ENCODE results near the gene NR1H2. TPM values are rescaled to one million over a fixed set of nuclear protein-coding genes. Genes with fewer than 3 reads are reported as not detected.
"Not testable (repeated sequence)": the region's sequence is repeated elsewhere in the genome, so short reads cannot be mapped to it uniquely, and the experiment has no call there.

NR1H2 gene
- total and polyA plus RNA-seq, 2 experiments from 2014 or later: 102 to 140 TPM

DNA sequence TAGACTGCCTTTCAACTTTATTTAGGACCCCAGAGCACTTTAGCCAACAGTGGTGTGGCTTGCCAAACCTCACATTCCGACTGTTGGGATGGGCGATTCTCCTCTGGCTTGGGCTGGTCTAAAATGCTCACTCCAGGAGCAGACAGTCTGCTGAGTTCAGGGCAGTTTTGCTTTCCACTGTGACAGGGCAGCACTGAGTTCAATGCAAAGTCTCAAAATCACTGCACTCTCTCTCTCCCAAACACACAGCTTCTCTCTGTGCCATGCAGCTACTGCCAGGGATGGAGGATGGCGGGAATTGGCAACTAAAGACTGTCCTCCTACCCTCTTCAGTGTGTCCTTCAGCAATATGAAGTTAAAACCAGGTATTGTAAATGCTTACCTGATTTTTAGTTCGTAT, 24.0 kb upstream of the NR1H2 start:
- no peaks in the 10 kb centered on the region for H3K79me2 ChIP-seq (ENCODE audit: insufficient read depth)
- H3K4me2 ChIP-seq (ENCODE audit: unreplicated experiment): no peak overlapping the region
- H3K4me1 ChIP-seq (ENCODE audit: insufficient read depth): no peaks in the 10 kb centered on the region
- H3K27ac ChIP-seq: no peak overlapping the region
- H3K36me3 ChIP-seq (ENCODE audit: low read depth): no peaks in the 10 kb centered on the region
- no peak for TF ChIP-seq EZH2 (IDR thresholded peaks at IDR 0.05; ENCODE audit: insufficient read depth, poor library complexity, severe bottlenecking)
- no peak for TF ChIP-seq EZH2phosphoT487 (IDR thresholded peaks at IDR 0.05; ENCODE audit: insufficient read depth, low read depth)
- H3K27me3 ChIP-seq (replicated peaks; ENCODE audit: insufficient read depth): 0 out of 2 replicates have a peak, but pooled peaks cover 9% of the 10 kb centered on the region
- 48% methylated on average over 4 of the region's 4 CpGs for WGBS, 2 experiments (ENCODE audit: low coverage in 1 of 2, low lambda C conversion rate in 2 of 2, missing lambda C conversion rate in 2 of 2)
- in situ Hi-C loops (cut with MboI): loop anchor here (25.0 kb wide), 2 partner anchors 435 to 560 kb away; partner anchors contain the start of genes ACP4 and KLK4
- no peak overlapping the region for H2AFZ ChIP-seq
- H3K9ac ChIP-seq: no peak overlapping the region
- H3K9me2 ChIP-seq (ENCODE audit: insufficient read depth): no peaks in the 10 kb centered on the region
- no peak for DNase-seq
- H4K20me1 ChIP-seq (ENCODE audit: insufficient read depth): no peaks in the 10 kb centered on the region
- H3K4me3 ChIP-seq: no peak overlapping the region
- H3F3A ChIP-seq (ENCODE audit: insufficient read depth): no peaks in the 10 kb centered on the region
- no peaks in the 10 kb centered on the region for H3K9me3 ChIP-seq (ENCODE audit: low read depth)

DNA sequence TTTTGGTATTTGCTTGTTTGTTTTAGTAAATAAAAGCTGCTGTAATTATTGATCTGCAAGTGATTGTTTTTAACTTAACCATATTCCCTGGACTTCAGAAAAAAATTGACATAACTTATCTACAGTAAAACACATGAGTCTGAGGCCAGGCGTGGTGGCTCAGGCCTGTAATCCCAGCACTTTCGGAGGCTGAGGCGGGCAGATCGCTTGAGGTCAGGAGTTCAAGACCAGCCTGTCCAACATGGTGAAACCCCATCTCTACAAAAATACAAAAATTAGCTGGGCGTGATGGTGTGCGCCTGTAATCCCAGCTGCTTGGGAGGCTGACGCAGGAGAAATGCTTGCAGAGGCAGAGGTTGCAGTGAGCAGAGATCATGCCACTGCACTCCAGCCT, 22.8 kb upstream of the NR1H2 start:
- H3K36me3 ChIP-seq (ENCODE audit: low read depth); H3K4me2 ChIP-seq (ENCODE audit: unreplicated experiment); H3K4me1 ChIP-seq (ENCODE audit: insufficient read depth); H3K4me3 ChIP-seq; H3K27ac ChIP-seq; H3K9ac ChIP-seq; H3K9me2 ChIP-seq (ENCODE audit: insufficient read depth); DNase-seq; H3F3A ChIP-seq (ENCODE audit: insufficient read depth); H3K79me2 ChIP-seq (ENCODE audit: insufficient read depth); H3K9me3 ChIP-seq (ENCODE audit: low read depth); H3K27me3 ChIP-seq (replicated peaks; ENCODE audit: insufficient read depth); H2AFZ ChIP-seq; H4K20me1 ChIP-seq (ENCODE audit: insufficient read depth): not testable (repeated sequence)
- in situ Hi-C loops (cut with MboI): loop anchor here (25.0 kb wide), 2 partner anchors 434 to 559 kb away; partner anchors contain the start of genes ACP4 and KLK4
- 54 to 64% methylated on average over 7 of the region's 7 CpGs for WGBS, 2 experiments (ENCODE audit: low coverage in 1 of 2, low lambda C conversion rate in 2 of 2, missing lambda C conversion rate in 2 of 2)

GRCh38 chr19:50356691-50357177, 19.5 kb upstream of the NR1H2 start:
- no peaks in the 10 kb centered on the region for H4K20me1 ChIP-seq (ENCODE audit: insufficient read depth)
- no peaks in the 10 kb centered on the region for H3K36me3 ChIP-seq (ENCODE audit: low read depth)
- H3K27ac ChIP-seq: no peak overlapping the region
- no peaks in the 10 kb centered on the region for H3K9me2 ChIP-seq (ENCODE audit: insufficient read depth)
- no peak overlapping the region for H3K9ac ChIP-seq
- H3K27me3 ChIP-seq (replicated peaks; ENCODE audit: insufficient read depth): 0 out of 2 replicates have a peak, but pooled peaks cover 3% of the 10 kb centered on the region
- no peaks in the 10 kb centered on the region for H3K4me1 ChIP-seq (ENCODE audit: insufficient read depth)
- no peaks in the 10 kb centered on the region for H3F3A ChIP-seq (ENCODE audit: insufficient read depth)
- H3K9me3 ChIP-seq (ENCODE audit: low read depth): no peaks in the 10 kb centered on the region
- 29 to 32% methylated on average over 13 of the region's 13 CpGs for WGBS, 2 experiments (ENCODE audit: low coverage in 1 of 2, low lambda C conversion rate in 2 of 2, missing lambda C conversion rate in 2 of 2)
- H2AFZ ChIP-seq: no peak overlapping the region
- peak overlapping the region; percentile 88 for H3K4me2 ChIP-seq (ENCODE audit: unreplicated experiment)
- in situ Hi-C loops (cut with MboI): loop anchor here (25.0 kb wide), 2 partner anchors 431 to 556 kb away; partner anchors contain the start of genes ACP4 and KLK4
- DNase-seq: no peak
- H3K79me2 ChIP-seq (ENCODE audit: insufficient read depth): no peaks in the 10 kb centered on the region
- H3K4me3 ChIP-seq: no peak overlapping the region
- TF ChIP-seq EZH2phosphoT487 (IDR thresholded peaks at IDR 0.05; ENCODE audit: insufficient read depth, low read depth) (no peak), EZH2 (IDR thresholded peaks at IDR 0.05; ENCODE audit: insufficient read depth, poor library complexity, severe bottlenecking) (no peak)

- Histone ChIP-seq H3K4me1 (ENCODE audit: insufficient read depth) (no peaks in the 10 kb centered on the region), H3K36me3 (ENCODE audit: low read depth) (no peaks in the 10 kb centered on the region), H3K27ac (no peak overlapping the region), H3K4me2 (ENCODE audit: unreplicated experiment) (peak overlapping the region; percentile 88), H3K79me2 (ENCODE audit: insufficient read depth) (no peaks in the 10 kb centered on the region), H4K20me1 (ENCODE audit: insufficient read depth) (no peaks in the 10 kb centered on the region), H3F3A (ENCODE audit: insufficient read depth) (no peaks in the 10 kb centered on the region), H3K9me3 (ENCODE audit: low read depth) (no peaks in the 10 kb centered on the region), H3K27me3 (replicated peaks; ENCODE audit: insufficient read depth) (no peaks in the 10 kb centered on the region), H2AFZ (peak overlapping the region; percentile 87), H3K9ac (0 out of 2 replicates have a peak overlapping the region, but pooled peaks have one; percentile 44), H3K4me3 (peak overlapping the region; percentile 62), H3K9me2 (ENCODE audit: insufficient read depth) (no peaks in the 10 kb centered on the region)
- DNase-seq: peak; percentile 57
- in situ Hi-C loops (cut with MboI): loop anchor here (25.0 kb wide), 2 partner anchors 430 to 555 kb away; partner anchors contain the start of genes ACP4 and KLK4
- 29 to 33% methylated on average over 53 to 54 of the region's 54 CpGs for WGBS, 2 experiments (ENCODE audit: low coverage in 1 of 2, low lambda C conversion rate in 2 of 2, missing lambda C conversion rate in 2 of 2)
- TF ChIP-seq EZH2 (IDR thresholded peaks at IDR 0.05; ENCODE audit: insufficient read depth, poor library complexity, severe bottlenecking) (no peak), EZH2phosphoT487 (IDR thresholded peaks at IDR 0.05; ENCODE audit: insufficient read depth, low read depth) (no peak)
Observed at GRCh38 chr19:50357178-50358100, 18.8 kb upstream of the NR1H2 start.

Measured in GM23248 (cell line).